Right atrium auricular region (tissue), 2 donors: ENCODE data around the gene BBLN. TPM values are rescaled to one million over a fixed set of nuclear protein-coding genes. Genes with fewer than 3 reads are reported as not detected.
A peak's percentile ranks its signal among the peaks of the same experiment; 100 is the strongest.

Experiments
- DNase-seq: peaks from one replicate; pipeline ENCODE4 v3.0.0-alpha.2; 2019; ENCODE audit warnings: low spot score
- H3K27ac ChIP-seq, 2 donors: fragments of 200-600 bp; sonication (generic); 1 replicate in 1 of 2; 2 replicates in 1 of 2; pipeline ENCODE4 v1.5.1; 2016 to 2019
- H3K27me3 ChIP-seq, 2 donors: fragments of 200-600 bp; sonication (generic); one replicate each; pipeline versions ENCODE4 v1.5.1 to v1.6.0; 2017 to 2019
- H3K36me3 ChIP-seq: fragments of 200-600 bp; sonication (generic); one replicate; pipeline ENCODE4 v1.5.1; 2016
- H3K4me1 ChIP-seq, 2 donors: fragments of 200-600 bp; sonication (generic); one replicate each; pipeline versions ENCODE4 v1.5.1 to v1.6.0; 2017 to 2019
- H3K4me3 ChIP-seq, 2 donors: fragments of 200-600 bp; sonication (generic); 1 replicate in 1 of 2; 2 replicates in 1 of 2; pipeline ENCODE4 v1.5.1; 2017 to 2019; ENCODE audit warnings: mild to moderate bottlenecking in 1 of 2, moderate library complexity in 1 of 2
- H3K9me3 ChIP-seq, 2 donors: fragments of 200-600 bp; sonication (generic); one replicate each; pipeline ENCODE4 v1.5.1; 2019
- total RNA-seq, 2 donors: library from RNA; depleted of rRNA; stranded (reverse); fragments of >200 nt; gene quantifications; one replicate each; pipeline ENCODE4 v1.1.0, GENCODE V29; 2016
- TF ChIP-seq, protein P1 (sequence below), 2 donors: fragments of 200-600 bp; sonication (generic); IDR thresholded peaks; one replicate each; pipeline ENCODE4 v1.5.1; 2019; ENCODE audit warnings: antibody characterized with exemption in 2 of 2

Gene BBLN
- total RNA-seq, 2 donors from 2014 or later, result 219 to 362 TPM

GRCh38 chr9:128116104-128117083, 43.7 kb upstream of the BBLN start:
- H3K27me3 ChIP-seq, result no peaks in the 10 kb centered on the region
- no peaks in the 10 kb centered on the region for H3K9me3 ChIP-seq
- peaks cover 28% of the 10 kb centered on the region for H3K36me3 ChIP-seq
- DNase-seq, result no peak
- TF ChIP-seq, protein P1, sequence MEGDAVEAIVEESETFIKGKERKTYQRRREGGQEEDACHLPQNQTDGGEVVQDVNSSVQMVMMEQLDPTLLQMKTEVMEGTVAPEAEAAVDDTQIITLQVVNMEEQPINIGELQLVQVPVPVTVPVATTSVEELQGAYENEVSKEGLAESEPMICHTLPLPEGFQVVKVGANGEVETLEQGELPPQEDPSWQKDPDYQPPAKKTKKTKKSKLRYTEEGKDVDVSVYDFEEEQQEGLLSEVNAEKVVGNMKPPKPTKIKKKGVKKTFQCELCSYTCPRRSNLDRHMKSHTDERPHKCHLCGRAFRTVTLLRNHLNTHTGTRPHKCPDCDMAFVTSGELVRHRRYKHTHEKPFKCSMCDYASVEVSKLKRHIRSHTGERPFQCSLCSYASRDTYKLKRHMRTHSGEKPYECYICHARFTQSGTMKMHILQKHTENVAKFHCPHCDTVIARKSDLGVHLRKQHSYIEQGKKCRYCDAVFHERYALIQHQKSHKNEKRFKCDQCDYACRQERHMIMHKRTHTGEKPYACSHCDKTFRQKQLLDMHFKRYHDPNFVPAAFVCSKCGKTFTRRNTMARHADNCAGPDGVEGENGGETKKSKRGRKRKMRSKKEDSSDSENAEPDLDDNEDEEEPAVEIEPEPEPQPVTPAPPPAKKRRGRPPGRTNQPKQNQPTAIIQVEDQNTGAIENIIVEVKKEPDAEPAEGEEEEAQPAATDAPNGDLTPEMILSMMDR (IDR thresholded peaks at IDR 0.05), result no peak
- H3K27ac ChIP-seq, result no peak overlapping the region
- peaks cover 0 to 5% of the 10 kb centered on the region in 2 donors for H3K4me1 ChIP-seq
- no peak overlapping the region for H3K4me3 ChIP-seq

DNA sequence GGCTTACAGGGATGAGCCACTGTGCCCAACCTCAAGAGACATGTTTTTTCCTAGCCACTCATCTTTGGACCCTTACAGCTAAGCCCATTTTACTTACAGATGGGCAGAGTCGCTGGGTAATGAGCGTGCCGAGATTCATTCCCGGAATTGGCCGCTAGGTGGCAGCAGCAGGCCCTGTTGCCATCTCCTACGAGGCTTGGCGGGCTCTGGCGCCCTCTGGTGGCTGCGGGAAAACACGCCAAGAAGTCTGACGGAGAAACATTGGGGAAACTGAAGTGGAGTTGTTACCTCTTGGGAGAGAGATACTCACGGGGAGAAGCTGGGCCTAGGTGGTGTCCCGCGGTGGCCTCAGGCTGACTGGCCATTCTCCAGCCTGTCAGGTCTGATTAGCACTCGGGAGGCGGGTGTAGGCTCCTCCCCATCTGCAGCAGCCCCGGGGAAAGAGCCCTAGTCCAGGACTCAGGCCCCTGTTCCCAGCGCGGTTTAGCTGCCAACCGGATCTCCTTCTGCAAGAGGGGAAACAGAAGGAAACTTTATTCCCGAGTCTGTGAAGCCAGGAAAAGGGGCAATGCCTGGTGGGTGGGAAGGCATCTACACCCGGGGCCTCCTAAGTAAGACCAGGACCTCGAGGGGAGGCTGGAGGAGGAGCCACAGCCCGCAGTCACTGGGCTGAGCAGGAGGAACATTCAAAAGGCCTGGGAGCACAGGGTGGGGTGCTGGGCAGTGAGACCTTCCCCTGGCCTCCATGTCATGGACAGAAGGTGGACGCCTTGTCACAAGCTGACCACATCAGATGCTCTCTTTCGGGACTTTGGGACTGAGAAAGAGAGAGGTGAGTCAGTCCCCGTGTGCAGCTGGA, 42.2 kb upstream of the BBLN start:
- H3K9me3 ChIP-seq, result no peaks in the 10 kb centered on the region
- peak; percentile 91 for DNase-seq
- TF ChIP-seq, protein P1 (IDR thresholded peaks at IDR 0.05), result peak; percentile 100
- no peak overlapping the region for H3K27ac ChIP-seq
- peaks cover 0 to 5% of the 10 kb centered on the region in 2 donors for H3K4me1 ChIP-seq
- H3K4me3 ChIP-seq, result no peak overlapping the region
- no peaks in the 10 kb centered on the region for H3K27me3 ChIP-seq
- peaks cover 38% of the 10 kb centered on the region for H3K36me3 ChIP-seq

GRCh38 chr9:128118472-128118857, 41.6 kb upstream of the BBLN start:
- DNase-seq, result no peak
- H3K27me3 ChIP-seq, result no peaks in the 10 kb centered on the region
- peaks cover 44% of the 10 kb centered on the region for H3K36me3 ChIP-seq
- H3K4me3 ChIP-seq, result no peak overlapping the region
- no peaks in the 10 kb centered on the region for H3K9me3 ChIP-seq
- no peak overlapping the region for H3K27ac ChIP-seq
- peaks cover 0 to 5% of the 10 kb centered on the region in 2 donors for H3K4me1 ChIP-seq
- TF ChIP-seq, protein P1 (IDR thresholded peaks at IDR 0.05), result no peak

DNA sequence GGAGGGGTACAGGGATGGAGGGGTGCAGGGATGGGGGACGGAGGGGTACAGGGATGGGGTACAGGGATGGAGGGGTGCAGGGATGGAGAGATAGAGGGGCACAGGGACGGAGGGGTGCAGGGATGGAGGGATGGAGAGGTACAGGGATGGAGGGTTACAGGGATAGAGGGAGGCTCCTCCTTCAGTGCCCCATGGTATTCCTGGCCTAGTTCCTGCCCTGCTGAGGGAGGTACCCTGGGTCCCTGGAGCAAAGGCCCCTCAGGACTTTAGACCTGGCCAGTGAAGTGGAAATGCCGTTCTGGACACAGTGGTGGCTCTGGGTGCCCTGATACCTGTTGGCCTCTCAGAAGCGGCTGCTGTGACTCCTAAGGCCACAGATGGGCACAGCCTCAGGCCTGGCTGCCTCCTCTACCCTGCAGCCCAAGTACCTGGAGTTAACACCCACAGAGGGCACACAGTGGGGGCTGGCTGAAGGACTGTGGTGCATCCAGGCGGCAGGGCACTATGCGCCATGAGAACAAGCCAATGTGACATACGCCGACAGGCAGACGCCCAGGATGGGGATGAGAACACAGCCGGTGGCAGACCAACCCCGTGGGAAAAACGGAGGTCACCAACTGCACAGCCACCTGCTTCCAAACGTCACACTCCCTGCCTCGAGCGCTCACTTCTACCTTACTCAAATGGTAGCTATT, 40.9 kb upstream of the BBLN start:
- TF ChIP-seq, protein P1 (IDR thresholded peaks at IDR 0.05), result no peak
- no peaks in the 10 kb centered on the region for H3K27me3 ChIP-seq
- H3K9me3 ChIP-seq, result no peaks in the 10 kb centered on the region
- H3K4me3 ChIP-seq, result no peak overlapping the region
- peaks cover 43% of the 10 kb centered on the region for H3K36me3 ChIP-seq
- DNase-seq, result no peak
- no peak overlapping the region for H3K27ac ChIP-seq
- H3K4me1 ChIP-seq, result peaks cover 0 to 5% of the 10 kb centered on the region in 2 donors

DNA sequence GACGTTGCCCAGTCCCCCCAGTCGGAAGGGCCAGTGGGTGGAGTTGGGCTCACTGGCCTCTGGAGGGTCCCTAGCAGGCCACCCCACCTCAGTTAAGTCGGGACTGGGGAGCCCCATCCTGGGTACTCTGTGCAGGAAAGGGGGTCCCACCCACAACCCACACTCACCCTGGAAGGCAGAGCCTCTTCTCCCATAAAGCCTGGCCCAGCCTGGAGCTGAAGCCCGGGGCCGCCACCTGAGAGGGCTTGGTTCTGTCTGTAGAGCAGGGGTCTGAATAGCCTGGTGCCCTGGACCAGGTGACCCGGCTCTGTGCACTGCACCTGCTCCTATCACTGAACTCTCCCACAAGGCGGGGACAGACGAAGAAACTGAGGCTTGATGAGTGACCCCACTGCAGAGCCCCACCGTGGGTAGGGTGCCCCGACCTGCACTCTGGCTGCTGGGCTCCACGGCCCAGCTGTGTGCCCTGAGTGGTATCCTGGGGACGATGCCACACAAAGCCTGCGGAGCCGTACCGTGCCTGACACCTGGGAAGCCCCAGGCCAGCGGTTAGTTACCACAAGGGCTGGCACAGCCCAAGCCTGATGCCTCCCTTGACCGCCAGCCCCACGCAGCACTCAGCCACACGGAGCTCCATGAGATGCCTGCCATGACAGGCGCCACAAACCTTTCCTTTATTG, 39.9 kb upstream of the BBLN start:
- Histone ChIP-seq H3K9me3 (no peaks in the 10 kb centered on the region), H3K36me3 (peaks cover 42% of the 10 kb centered on the region), H3K27me3 (no peaks in the 10 kb centered on the region), H3K4me1 (peaks cover 0 to 8% of the 10 kb centered on the region in 2 donors), H3K4me3 (no peak overlapping the region), H3K27ac (no peak overlapping the region)
- DNase-seq, result no peak
- TF ChIP-seq, protein P1 (IDR thresholded peaks at IDR 0.05), result no peak
